Activated B cell treated with CpG ODN at 0.5 μM for 24 hours (primary cell): ENCODE data around the gene MCRIP2. TPM values are rescaled to one million over a fixed set of nuclear protein-coding genes. Genes with fewer than 3 reads are reported as not detected.

ENCODE experiments used
- ATAC-seq: fragments of 200-7000 bp; cut with Tn5 transposase; one replicate; pipeline ENCODE4 v1.10.0; 2021; ENCODE audit warnings: low read depth, mild to moderate bottlenecking, moderate library complexity
- CTCF ChIA-PET: fragments of 350-600 bp; sonication (Branson Sonifier 250); formaldehyde crosslinking; loops from one replicate; lab custom pipeline; 2021; ENCODE audit warnings: antibody characterized with exemption; lab: Charles Lee
- POLR2A ChIA-PET: fragments of 350-600 bp; sonication (Branson Sonifier 250); formaldehyde crosslinking; loops from one replicate; lab custom pipeline; 2021; ENCODE audit warnings: antibody characterized with exemption; lab: Charles Lee
- DNase-seq: peaks from one replicate; pipeline ENCODE4 v3.0.0; 2022
- H3K27ac Mint-ChIP-seq: one replicate; pipeline ENCODE4 v1.8.0; 2020; ENCODE audit warnings: mixed read lengths
- H3K27me3 Mint-ChIP-seq: one replicate; pipeline ENCODE4 v1.8.0; 2021; ENCODE audit warnings: mixed read lengths
- H3K36me3 Mint-ChIP-seq: one replicate; pipeline ENCODE4 v1.8.0; 2021; ENCODE audit warnings: low read depth, mixed read lengths
- H3K4me1 Mint-ChIP-seq: one replicate; pipeline ENCODE4 v1.8.0; 2021; ENCODE audit warnings: mixed read lengths
- H3K4me3 Mint-ChIP-seq: one replicate; pipeline ENCODE4 v1.8.0; 2020; ENCODE audit warnings: mild to moderate bottlenecking, mixed read lengths
- H3K9me3 Mint-ChIP-seq: one replicate; pipeline ENCODE4 v1.8.0; 2020; ENCODE audit warnings: mixed read lengths
- intact Hi-C: fragments of 100-400 bp; cut with micrococcal nuclease; formaldehyde crosslinking; loops from one replicate; pipeline ENCODE4 v1.15.1; 2024
- total RNA-seq: library from RNA; stranded (reverse); gene quantifications from 2 replicates; pipeline ENCODE4 v1.2.3, GENCODE V29; 2022
- TF ChIP-seq, protein P1 (sequence below): fragments of 200-600 bp; IDR thresholded peaks from one replicate; pipeline ENCODE4 v1.8.0; 2022; ENCODE audit warnings: antibody characterized with exemption, mild to moderate bottlenecking

Gene MCRIP2
- total RNA-seq, 1 donor from 2014 or later = 38.9 TPM

DNA sequence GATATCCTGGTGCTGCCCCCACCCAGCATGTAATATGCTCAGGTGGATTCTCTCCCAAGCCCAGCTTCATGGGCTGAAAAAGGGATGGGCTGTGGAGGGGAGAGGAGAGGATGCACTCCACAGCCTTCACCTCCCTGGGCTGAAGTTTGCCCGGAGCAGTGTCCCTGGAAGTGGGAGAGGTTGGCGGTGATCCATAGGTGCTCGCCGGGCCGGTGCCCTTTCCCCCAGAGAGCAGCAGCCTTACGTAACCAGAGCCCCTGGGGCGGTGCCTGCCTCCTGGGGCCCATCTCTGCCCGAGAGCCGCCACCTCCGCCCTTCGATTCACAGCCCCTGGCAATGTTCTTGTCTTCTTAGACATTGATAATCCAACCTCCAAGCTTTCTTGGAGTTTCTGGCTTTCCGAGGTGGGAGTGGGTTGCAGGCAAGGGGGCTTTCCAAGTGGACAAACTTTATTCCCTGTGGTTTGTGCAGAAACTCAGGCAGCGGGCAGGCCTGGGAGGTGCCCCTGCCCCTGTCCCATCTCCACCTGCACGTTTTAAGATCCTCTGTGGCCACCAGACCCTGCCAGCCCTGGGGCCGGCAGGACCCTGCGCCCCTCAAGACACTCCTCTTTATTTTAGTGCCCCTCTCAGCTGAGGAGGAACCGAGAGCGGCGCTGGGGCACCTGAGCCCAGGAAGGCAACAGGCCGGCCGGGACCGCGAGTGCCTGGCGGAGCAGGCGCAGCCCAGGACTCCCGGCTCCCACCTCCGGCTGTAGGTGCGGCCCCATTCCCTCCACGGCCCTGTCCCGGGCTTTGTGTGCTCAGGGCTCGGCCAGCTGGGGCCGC lies 4.4 kb downstream of the MCRIP2 start:
- H3K4me1 Mint-ChIP-seq = peaks cover 29% of the 10 kb centered on the region
- intact Hi-C loops = no loop called here
- TF ChIP-seq, protein P1, sequence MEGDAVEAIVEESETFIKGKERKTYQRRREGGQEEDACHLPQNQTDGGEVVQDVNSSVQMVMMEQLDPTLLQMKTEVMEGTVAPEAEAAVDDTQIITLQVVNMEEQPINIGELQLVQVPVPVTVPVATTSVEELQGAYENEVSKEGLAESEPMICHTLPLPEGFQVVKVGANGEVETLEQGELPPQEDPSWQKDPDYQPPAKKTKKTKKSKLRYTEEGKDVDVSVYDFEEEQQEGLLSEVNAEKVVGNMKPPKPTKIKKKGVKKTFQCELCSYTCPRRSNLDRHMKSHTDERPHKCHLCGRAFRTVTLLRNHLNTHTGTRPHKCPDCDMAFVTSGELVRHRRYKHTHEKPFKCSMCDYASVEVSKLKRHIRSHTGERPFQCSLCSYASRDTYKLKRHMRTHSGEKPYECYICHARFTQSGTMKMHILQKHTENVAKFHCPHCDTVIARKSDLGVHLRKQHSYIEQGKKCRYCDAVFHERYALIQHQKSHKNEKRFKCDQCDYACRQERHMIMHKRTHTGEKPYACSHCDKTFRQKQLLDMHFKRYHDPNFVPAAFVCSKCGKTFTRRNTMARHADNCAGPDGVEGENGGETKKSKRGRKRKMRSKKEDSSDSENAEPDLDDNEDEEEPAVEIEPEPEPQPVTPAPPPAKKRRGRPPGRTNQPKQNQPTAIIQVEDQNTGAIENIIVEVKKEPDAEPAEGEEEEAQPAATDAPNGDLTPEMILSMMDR = no peak
- DNase-seq = no peak
- H3K27ac Mint-ChIP-seq = no peak overlapping the region
- ATAC-seq = no peak
- H3K4me3 Mint-ChIP-seq = no peak overlapping the region
- ChIA-PET CTCF (no interaction called here), POLR2A (interaction anchor here (4.0 kb wide), 1 partner anchor 35 kb away, joined by 13 read pairs; the partner anchor contains the start of gene STUB1)
- no peaks in the 10 kb centered on the region for H3K36me3 Mint-ChIP-seq
- no peaks in the 10 kb centered on the region for H3K27me3 Mint-ChIP-seq
- no peaks in the 10 kb centered on the region for H3K9me3 Mint-ChIP-seq

DNA sequence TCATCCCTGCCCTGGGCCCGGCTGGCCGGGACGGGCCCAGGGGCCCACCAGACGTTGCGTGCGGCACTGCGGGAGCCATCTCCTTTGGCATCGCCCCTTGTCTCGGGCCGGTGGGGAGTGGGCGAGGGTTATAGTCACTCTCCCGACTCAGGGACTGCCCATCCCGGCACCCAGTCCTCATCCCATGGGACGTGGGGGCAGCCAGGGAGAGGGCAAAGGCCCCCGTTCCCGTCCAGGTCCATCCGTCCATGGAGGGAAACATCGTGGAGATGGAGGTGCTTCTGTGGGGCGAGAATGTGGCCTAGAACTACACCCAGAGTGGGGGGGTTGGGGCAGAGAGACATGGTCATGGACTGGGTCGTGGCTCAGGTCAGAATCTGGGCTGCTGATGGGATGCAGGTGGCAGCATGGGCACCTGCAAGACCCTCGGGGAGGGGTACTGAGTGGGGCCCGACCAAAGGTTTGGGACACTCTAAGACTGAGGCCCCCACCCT lies 5.1 kb downstream of the MCRIP2 start:
- ChIA-PET CTCF (no interaction called here), POLR2A (interaction anchor here (4.0 kb wide), 1 partner anchor 34 kb away, joined by 13 read pairs; the partner anchor contains the start of gene STUB1)
- Mint-ChIP-seq H3K4me3 (peak overlapping the region; percentile 35), H3K27ac (no peak overlapping the region), H3K9me3 (no peaks in the 10 kb centered on the region), H3K36me3 (no peaks in the 10 kb centered on the region), H3K4me1 (peaks cover 29% of the 10 kb centered on the region), H3K27me3 (no peaks in the 10 kb centered on the region)
- intact Hi-C loops = no loop called here
- no peak for DNase-seq
- no peak for ATAC-seq
- TF ChIP-seq, protein P1 = no peak

DNA sequence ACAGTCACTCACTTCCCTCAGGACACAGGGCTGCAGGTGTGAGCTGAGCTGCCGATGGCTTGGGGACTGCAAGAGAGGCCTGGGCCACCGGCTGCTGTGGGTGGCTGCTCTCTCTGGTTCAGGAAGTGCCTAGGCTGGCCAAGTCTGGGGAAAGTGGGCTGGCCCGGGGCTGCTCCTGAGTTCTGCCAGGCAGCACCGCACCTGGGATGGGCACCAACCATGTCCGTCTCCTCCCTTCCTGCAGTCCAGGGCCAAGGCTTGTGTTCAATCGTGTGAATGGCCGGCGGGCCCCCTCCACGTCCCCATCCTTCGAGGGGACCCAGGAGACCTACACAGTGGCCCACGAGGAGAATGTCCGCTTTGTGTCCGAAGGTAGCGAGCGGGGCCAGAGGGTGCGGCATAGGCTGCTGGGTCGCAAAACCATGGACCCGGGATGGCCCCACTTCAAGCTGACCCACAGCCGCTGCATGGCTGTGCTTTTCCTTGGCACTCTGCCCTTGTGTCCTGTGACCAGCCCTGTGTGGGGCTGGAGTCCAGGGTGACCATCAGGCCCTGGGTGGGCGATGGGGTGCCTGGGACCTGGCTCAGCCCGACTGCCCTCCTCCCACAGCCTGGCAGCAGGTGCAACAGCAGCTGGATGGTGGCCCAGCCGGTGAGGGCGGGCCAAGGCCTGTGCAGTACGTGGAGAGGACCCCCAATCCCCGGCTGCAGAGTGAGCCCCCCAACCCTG lies 5.7 kb downstream of the MCRIP2 start:
- no peak overlapping the region for H3K27ac Mint-ChIP-seq
- no peaks in the 10 kb centered on the region for H3K9me3 Mint-ChIP-seq
- peaks cover 29% of the 10 kb centered on the region for H3K4me1 Mint-ChIP-seq
- intact Hi-C loops = no loop called here
- TF ChIP-seq, protein P1 = no peak
- H3K27me3 Mint-ChIP-seq = no peaks in the 10 kb centered on the region
- POLR2A ChIA-PET = interaction anchor here (1.7 to 4.0 kb wide), 2 partner anchors 11 to 33 kb away, joined by 10 to 13 read pairs; partner anchors contain the start of genes METTL26 and STUB1
- CTCF ChIA-PET = interaction anchor here (0.6 kb wide), 1 partner anchor 7 kb away, joined by 3 read pairs; no protein-coding TSS in a partner anchor
- no peaks in the 10 kb centered on the region for H3K36me3 Mint-ChIP-seq
- no peak for ATAC-seq
- peak overlapping the region; percentile 35 for H3K4me3 Mint-ChIP-seq
- no peak for DNase-seq

DNA sequence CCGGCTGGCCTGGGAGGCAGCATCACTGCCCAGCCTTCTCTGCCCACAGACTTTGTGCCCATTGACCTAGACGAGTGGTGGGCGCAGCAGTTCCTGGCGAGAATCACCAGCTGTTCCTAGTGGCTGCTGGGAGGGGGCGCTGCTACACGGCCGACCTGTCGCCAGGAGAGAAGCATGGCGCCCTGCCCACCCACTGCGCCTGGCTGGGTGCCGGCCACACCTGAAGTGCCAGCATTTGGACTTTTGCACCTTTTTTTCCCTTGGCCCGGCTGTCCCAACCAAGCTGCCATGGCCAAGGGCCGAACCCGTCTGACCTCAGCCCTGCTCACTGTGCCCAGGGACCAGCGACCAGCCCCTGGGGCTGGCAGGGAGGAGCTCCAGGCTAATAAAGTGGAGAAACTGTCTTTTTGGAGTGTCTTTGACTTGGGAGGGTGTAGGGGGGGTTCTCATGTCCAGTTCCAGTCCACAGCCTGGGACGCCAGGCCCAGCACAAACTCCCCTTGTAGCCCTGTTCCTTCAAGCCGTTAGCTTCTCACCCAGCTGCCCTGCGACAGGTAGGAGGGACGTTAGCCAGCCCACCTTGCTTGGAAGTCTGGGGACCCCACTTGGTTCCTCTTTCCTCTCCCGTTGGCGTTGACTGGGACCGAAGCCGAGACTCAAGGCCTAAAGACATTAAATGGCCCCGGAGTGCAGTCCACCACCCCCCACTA lies 6.6 kb downstream of the MCRIP2 start:
- ChIA-PET POLR2A (interaction anchor here (0.5 to 4.0 kb wide), 3 partner anchors 12 to 261 kb away, joined by 5 to 13 read pairs (median 10); partner anchors contain the start of genes METTL26 and STUB1), CTCF (interaction anchor here (0.6 to 1.2 kb wide), 2 partner anchors 8 to 55 kb away, joined by 3 to 4 read pairs; no protein-coding TSS in a partner anchor)
- Mint-ChIP-seq H3K9me3 (no peaks in the 10 kb centered on the region), H3K27me3 (no peaks in the 10 kb centered on the region), H3K4me3 (peak overlapping the region; percentile 84), H3K27ac (peak overlapping the region; percentile 85), H3K4me1 (peaks cover 25% of the 10 kb centered on the region), H3K36me3 (no peaks in the 10 kb centered on the region)
- DNase-seq (no peak), ATAC-seq (peak; percentile 13)
- intact Hi-C loops = loop anchor here (2.0 kb wide), 1 partner anchor 21 kb away; the partner anchor contains the start of gene RHOT2
- TF ChIP-seq, protein P1 = no peak
